ENCODE results near the gene SLC25A24.
"Not testable (repeated sequence)": the region's sequence is repeated elsewhere in the genome, so short reads cannot be mapped to it uniquely, and the experiment has no call there.

- TF ChIP-seq CEBPZ (IDR thresholded peaks at IDR 0.05; ENCODE audit: borderline replicate concordance, low read depth, low read length); POLR2AphosphoS5 (IDR thresholded peaks at IDR 0.05; ENCODE audit: control insufficient read depth, insufficient read depth, low read depth, low read length); GTF3C2 (IDR thresholded peaks at IDR 0.05; ENCODE audit: borderline replicate concordance, extremely low read depth, insufficient read length); CTCF (IDR thresholded peaks at IDR 0.05 in 2 of 3, conservative IDR thresholded peaks at IDR 0.05 in 1 of 3; ENCODE audit: insufficient read depth in 2 of 3, low read depth in 1 of 3, low read length in 3 of 3); EGR1 (conservative IDR thresholded peaks at IDR 0.05); RCOR1 (IDR thresholded peaks at IDR 0.05; ENCODE audit: borderline replicate concordance in 1 of 2, low read depth in 2 of 2, low read length in 2 of 2); MAX (CRISPR knock-in tag; IDR thresholded peaks at IDR 0.05); MYC (IDR thresholded peaks at IDR 0.05; ENCODE audit: low read depth, low read length); MYC (CRISPR knock-in tag; IDR thresholded peaks at IDR 0.05; ENCODE audit: borderline replicate concordance, low read depth): not testable (repeated sequence)
These were observed 39.3 kb upstream of the SLC25A24 start for GRCh38 chr1:108239426-108239825.

Measured in K562 (cell line).